Endometrial microvascular endothelial cells (primary cell): ENCODE measurements around the gene TAF3. TPM values are rescaled to one million over a fixed set of nuclear protein-coding genes. Genes with fewer than 3 reads are reported as not detected.

Experiments
- in situ Hi-C: cut with HindIII; loops from 2 replicates; pipeline ENCODE4 v1.10.0; 2017; ENCODE audit warnings: low sequenced_read_pairs, low pct_unique_long_range_greater_than_20kb; ENCODE audit errors: inconsistent ontology term
- total RNA-seq: library from RNA; depleted of rRNA; stranded (reverse); fragments of >200 nt; gene quantifications from one replicate; pipeline ENCODE4 v1.2.3, GENCODE V29; 2015; ENCODE audit errors: inconsistent ontology term

Gene TAF3
- total RNA-seq, 1 donor from 2014 or later = 2.3 TPM

DNA sequence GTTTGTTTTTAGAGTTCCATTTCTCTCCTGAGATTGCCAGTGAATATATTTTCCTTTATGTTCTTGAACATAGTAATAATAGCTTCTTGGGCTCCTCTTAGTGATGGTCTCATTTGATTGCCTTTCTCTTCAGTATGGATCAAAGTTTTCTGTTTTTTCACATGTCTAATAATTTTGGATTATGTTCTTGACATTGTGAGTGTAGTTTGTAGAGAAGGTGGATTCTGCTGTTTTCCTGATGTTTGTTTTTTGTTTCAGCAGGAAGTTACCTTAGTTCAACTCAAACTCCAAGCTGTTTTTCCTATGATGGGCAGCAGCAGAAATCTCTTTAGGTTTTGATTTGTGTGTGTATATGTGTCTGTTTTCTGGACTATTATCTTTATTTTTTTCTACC is 43.8 kb downstream of the TAF3 start:
- in situ Hi-C loops = no loop called here

DNA sequence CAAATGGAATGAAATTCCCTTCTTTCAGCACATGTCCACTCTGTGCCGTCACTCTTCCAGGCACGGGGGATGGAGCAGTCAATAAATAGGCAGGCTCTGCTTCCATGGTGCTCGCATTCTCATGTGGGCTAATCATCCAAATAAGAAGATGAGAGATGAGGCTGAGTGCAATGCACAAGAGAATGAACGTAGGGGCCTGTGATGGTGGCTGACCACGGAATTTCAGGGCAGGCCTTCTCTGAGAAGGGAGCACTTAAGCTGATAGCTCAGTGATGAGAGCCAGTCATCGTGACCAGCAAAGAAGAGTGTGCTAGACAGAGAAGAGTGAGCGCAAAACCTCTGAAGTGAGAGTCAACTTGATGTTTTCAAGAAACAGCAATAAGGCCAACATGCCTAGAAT is 47.9 kb downstream of the TAF3 start:
- in situ Hi-C loops = no loop called here

- in situ Hi-C loops = no loop called here
Measured at GRCh38 chr10:7872041-7872442, 53.7 kb downstream of the TAF3 start.

DNA sequence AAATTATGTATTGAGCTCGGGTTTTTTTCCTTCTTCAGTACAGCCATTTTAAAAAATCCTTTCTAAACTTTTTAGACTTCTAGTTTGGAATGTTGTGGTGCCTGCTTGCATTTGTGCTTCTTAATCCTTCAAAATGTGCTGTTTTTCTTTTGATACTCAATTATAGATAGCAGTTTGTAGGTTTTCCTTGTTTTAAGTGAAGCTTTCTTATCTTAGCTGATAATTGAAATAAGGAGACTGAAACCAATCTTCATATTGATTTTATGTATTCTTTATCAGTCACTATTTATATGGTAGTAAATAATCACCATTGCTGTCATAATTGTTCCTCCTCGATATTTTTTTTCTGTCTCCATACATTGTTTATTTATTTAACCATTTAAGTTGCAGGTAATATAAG is 56.6 kb downstream of the TAF3 start:
- in situ Hi-C loops = no loop called here

GRCh38 chr10:7876541-7877127 is 58.3 kb downstream of the TAF3 start:
- in situ Hi-C loops = no loop called here

DNA sequence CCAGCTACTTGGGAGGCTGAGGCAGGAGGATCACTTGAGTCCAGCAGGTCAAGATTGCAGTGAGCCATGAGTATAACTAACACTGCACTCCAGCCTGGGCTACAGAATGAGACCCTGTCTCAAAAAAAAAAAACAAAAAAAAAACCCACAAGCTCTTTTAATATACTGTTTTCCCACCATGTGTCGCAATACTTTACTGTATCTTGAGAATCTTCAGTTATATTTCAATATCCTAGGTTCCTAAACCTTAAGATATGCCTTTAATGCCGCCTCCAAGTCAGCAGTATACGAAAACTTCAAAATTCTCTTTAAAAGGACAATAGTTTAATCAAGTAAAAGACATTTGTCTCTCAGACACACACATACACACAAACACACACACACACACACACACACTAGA is 62.8 kb downstream of the TAF3 start:
- in situ Hi-C loops = no loop called here

GRCh38 chr10:7886056-7886455 is 67.8 kb downstream of the TAF3 start:
- in situ Hi-C loops = no loop called here

GRCh38 chr10:7887174-7887816 is 69.0 kb downstream of the TAF3 start:
- in situ Hi-C loops = no loop called here

DNA sequence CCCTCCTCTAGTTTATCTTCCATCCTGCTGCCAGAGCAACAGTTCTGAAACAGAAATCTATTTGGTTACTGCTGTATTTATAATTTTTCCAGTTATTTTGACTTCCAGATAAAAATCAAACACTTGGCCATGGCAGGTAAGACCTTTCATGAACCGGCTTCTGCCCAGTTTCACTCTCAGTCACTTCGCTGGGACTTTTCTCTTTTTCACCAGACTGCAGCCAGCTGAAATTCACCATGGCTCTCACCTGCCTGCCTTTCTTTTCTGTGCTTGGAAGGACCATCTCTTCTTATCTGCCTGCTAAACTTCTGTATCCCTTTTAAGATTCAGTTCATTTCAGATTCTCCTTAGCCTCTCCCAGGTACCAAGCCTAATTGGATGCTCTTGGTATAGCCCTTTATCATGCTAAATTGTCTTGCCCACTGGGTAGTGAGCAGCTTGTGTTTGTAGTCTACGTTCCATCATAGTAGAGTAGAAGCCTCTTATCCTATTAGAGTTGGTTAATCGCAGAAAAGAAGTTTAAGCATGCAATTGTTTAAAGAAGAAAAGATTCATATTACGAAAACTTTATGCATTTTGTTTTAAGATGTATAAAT is 71.7 kb downstream of the TAF3 start:
- in situ Hi-C loops = loop anchor here (10.0 kb wide), 1 partner anchor 145 kb away; no protein-coding TSS in a partner anchor

- in situ Hi-C loops = loop anchor here (10.0 kb wide), 1 partner anchor 144 kb away; no protein-coding TSS in a partner anchor
Measured at GRCh38 chr10:7890781-7891180, 72.5 kb downstream of the TAF3 start.

GRCh38 chr10:7891634-7892033 is 73.3 kb downstream of the TAF3 start:
- in situ Hi-C loops = loop anchor here (10.0 kb wide), 1 partner anchor 143 kb away; no protein-coding TSS in a partner anchor

- in situ Hi-C loops = loop anchor here (10.0 kb wide), 1 partner anchor 143 kb away; no protein-coding TSS in a partner anchor
Measured at GRCh38 chr10:7892146-7892545, 73.8 kb downstream of the TAF3 start.

DNA sequence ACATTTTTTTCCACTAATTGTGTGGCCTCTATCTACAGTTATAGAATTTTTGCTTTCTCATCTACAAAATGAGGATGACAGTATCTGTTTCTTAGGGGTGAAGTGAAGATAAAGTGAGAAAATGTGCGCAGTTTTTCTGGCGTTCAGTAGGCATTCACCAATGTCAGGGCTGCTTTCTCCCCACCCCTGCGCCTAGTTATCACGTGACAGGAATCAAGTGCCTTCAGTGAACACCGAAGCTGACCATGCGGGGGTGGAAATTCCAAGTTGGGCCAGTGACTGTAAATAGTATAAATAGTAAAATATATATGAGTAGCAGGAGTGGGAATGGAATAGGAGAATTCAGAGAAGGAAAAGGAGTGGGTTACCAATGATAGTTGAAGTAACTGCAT is 77.4 kb downstream of the TAF3 start:
- in situ Hi-C loops = loop anchor here (10.0 kb wide), 1 partner anchor 139 kb away; no protein-coding TSS in a partner anchor

DNA sequence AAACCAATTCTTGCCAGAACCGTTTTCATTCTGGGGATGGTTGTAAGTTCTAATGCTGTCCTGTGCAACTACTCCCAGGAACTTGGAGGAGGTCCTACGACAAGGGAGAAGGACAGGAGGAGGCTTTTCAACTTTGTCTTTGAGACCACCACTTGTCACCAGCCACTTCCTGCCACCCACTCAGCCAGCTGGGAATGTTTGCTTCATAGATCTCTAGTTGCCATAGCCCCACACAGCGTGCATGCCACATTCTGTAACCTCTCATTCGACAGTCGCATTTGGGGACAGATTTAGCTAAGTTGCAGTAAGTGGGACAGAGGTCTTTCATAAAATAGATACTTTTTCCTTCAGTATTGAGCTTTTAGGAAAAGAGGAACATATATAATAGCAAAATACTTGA is 78.0 kb downstream of the TAF3 start:
- in situ Hi-C loops = loop anchor here (10.0 kb wide), 1 partner anchor 139 kb away; no protein-coding TSS in a partner anchor

DNA sequence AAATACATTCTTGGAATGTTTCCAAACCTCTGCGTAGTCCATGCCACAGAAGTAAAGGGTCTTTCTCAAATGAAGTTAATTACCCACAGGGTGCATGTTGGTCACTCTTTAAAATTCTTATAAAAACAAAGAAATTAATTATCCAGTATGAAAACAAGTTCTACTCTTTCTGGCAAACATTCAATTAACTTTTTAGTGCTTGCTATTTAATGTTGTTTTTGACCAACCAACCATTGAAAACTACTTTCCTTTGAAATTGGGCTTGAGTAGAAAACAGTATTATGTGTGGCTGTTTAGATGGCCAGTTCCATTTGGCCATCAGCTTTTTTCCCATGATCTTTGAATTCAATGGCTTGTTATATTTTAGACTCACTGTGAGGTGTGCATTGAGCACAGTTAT is 83.0 kb downstream of the TAF3 start:
- in situ Hi-C loops = no loop called here

- in situ Hi-C loops = no loop called here
Measured at GRCh38 chr10:7902413-7902812, 84.1 kb downstream of the TAF3 start.

DNA sequence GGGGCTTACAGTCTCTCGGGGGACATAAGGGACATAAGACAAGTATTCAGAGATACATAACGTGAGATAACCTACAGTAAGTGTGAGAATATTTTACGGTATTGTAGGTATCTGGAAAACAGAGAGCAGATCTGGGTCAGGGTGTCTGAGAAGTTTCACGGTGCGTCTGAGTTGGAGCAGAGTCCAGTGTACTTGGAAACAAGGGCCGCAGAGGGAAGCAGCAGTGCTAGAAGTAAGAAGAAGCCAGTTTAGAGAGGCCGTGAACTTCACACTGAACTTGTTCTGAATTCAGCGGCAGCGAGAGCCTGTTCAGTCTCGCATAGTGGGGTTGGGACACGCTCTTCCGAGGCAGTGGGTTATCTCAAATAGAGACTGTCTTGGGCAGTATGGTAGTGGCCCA is 85.5 kb downstream of the TAF3 start:
- in situ Hi-C loops = no loop called here

GRCh38 chr10:7906128-7906527 is 87.8 kb downstream of the TAF3 start:
- in situ Hi-C loops = no loop called here

- in situ Hi-C loops = no loop called here
Measured at GRCh38 chr10:7908541-7909210, 90.4 kb downstream of the TAF3 start.
